ENCODE data around the gene RHOT2. TPM values are rescaled to one million over a fixed set of nuclear protein-coding genes. Genes with fewer than 3 reads are reported as not detected.

The RHOT2 gene
- total and polyA plus RNA-seq, 10 of the 15 experiments (the other 5 are each of a cell fraction or from before 2014, with no cell fraction given): 3.7 to 174 (median 69.8) TPM

DNA sequence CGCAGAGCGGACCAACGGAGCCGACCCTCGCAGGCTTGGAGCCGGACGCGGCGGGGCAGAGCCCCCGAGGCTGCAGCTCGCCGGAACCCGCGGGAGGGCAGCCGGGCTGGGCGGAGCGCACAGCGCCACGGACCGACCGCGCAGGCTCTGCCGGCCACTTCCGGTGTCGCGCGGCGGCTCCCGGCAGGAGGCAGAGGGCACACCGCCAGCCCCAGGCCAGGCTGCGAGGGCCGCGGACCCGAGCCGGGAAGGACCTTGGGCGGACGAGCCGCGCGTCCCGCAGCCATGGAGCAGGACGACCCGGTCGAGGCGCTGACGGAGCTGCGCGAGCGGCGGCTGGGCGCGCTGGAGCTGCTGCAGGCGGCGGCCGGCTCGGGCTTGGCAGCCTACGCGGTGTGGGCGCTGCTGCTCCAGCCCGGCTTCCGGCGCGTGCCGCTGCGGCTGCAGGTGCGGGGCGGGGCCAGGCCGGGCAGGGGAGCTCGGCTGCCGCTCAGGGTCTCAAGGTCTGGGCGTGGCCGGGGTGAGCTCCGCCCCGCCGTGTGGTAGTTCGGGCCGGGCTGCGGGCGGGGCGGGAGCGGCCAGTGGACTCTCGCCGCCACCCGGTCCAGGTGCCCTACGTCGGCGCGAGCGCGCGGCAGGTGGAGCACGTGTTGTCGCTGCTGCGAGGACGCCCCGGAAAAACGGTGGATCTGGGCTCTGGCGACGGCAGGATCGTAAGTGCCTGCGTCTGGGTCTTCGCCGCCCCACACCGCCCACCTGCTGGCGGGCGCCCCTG lies 53.2 kb downstream of the RHOT2 start, which contains the start of gene ANTKMT (continued):
- TF ChIP-seq, protein P1, sequence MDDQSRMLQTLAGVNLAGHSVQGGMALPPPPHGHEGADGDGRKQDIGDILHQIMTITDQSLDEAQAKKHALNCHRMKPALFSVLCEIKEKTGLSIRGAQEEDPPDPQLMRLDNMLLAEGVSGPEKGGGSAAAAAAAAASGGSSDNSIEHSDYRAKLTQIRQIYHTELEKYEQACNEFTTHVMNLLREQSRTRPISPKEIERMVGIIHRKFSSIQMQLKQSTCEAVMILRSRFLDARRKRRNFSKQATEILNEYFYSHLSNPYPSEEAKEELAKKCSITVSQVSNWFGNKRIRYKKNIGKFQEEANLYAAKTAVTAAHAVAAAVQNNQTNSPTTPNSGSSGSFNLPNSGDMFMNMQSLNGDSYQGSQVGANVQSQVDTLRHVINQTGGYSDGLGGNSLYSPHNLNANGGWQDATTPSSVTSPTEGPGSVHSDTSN (IDR thresholded peaks at IDR 0.05; ENCODE audit: insufficient replicate concordance, low read depth, low read length): peak; percentile 45
- no peak for TF ChIP-seq NFYA (IDR thresholded peaks at IDR 0.05; ENCODE audit: borderline replicate concordance, low read depth, low read length)
- no peak for TF ChIP-seq EGR1 (IDR thresholded peaks at IDR 0.05; ENCODE audit: borderline replicate concordance in 1 of 2, low read depth in 2 of 2, low read length in 2 of 2)
- no peak for TF ChIP-seq SMAD5 (IDR thresholded peaks at IDR 0.05; ENCODE audit: low read depth)
- no peak for TF ChIP-seq FOS (IDR thresholded peaks at IDR 0.05; ENCODE audit: borderline replicate concordance, extremely low read depth, insufficient read length)
- TF ChIP-seq CBX3 (IDR thresholded peaks at IDR 0.05; ENCODE audit: borderline replicate concordance, low read depth): no peak
- peak; percentile 77 for TF ChIP-seq BACH1 (IDR thresholded peaks at IDR 0.05; ENCODE audit: borderline replicate concordance)
- TF ChIP-seq BHLHE40 (IDR thresholded peaks at IDR 0.05; ENCODE audit: borderline replicate concordance in 1 of 2, low read depth in 2 of 2, low read length in 1 of 2): peak; percentile 94 to 99
- TF ChIP-seq BRCA1 (IDR thresholded peaks at IDR 0.05; ENCODE audit: low read depth, low read length): no peak
- peak; percentile 62; the same call in 1 of the 2 replicates for TF ChIP-seq TCF12 (IDR thresholded peaks at IDR 0.05; ENCODE audit: low read depth, low read length)
- no peak for TF ChIP-seq FOXM1 (IDR thresholded peaks at IDR 0.05; ENCODE audit: low read depth, low read length)
- TF ChIP-seq ZNF622 (IDR thresholded peaks at IDR 0.05): no peak
- TF ChIP-seq, protein P2, sequence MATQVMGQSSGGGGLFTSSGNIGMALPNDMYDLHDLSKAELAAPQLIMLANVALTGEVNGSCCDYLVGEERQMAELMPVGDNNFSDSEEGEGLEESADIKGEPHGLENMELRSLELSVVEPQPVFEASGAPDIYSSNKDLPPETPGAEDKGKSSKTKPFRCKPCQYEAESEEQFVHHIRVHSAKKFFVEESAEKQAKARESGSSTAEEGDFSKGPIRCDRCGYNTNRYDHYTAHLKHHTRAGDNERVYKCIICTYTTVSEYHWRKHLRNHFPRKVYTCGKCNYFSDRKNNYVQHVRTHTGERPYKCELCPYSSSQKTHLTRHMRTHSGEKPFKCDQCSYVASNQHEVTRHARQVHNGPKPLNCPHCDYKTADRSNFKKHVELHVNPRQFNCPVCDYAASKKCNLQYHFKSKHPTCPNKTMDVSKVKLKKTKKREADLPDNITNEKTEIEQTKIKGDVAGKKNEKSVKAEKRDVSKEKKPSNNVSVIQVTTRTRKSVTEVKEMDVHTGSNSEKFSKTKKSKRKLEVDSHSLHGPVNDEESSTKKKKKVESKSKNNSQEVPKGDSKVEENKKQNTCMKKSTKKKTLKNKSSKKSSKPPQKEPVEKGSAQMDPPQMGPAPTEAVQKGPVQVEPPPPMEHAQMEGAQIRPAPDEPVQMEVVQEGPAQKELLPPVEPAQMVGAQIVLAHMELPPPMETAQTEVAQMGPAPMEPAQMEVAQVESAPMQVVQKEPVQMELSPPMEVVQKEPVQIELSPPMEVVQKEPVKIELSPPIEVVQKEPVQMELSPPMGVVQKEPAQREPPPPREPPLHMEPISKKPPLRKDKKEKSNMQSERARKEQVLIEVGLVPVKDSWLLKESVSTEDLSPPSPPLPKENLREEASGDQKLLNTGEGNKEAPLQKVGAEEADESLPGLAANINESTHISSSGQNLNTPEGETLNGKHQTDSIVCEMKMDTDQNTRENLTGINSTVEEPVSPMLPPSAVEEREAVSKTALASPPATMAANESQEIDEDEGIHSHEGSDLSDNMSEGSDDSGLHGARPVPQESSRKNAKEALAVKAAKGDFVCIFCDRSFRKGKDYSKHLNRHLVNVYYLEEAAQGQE (IDR thresholded peaks at IDR 0.05; ENCODE audit: low read depth, low read length): no peak
- TF ChIP-seq, protein P3, sequence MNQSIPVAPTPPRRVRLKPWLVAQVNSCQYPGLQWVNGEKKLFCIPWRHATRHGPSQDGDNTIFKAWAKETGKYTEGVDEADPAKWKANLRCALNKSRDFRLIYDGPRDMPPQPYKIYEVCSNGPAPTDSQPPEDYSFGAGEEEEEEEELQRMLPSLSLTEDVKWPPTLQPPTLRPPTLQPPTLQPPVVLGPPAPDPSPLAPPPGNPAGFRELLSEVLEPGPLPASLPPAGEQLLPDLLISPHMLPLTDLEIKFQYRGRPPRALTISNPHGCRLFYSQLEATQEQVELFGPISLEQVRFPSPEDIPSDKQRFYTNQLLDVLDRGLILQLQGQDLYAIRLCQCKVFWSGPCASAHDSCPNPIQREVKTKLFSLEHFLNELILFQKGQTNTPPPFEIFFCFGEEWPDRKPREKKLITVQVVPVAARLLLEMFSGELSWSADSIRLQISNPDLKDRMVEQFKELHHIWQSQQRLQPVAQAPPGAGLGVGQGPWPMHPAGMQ (IDR thresholded peaks at IDR 0.05; ENCODE audit: borderline replicate concordance): no peak
- TF ChIP-seq CHD4 (IDR thresholded peaks at IDR 0.05): no peak
- TF ChIP-seq SIN3A (IDR thresholded peaks at IDR 0.05; ENCODE audit: low read depth, low read length): peak; percentile 81; the same call in 1 of the 2 replicates
- TF ChIP-seq SREBF2 (IDR thresholded peaks at IDR 0.05; ENCODE audit: low read length): no peak
- TF ChIP-seq RCOR1 (conservative IDR thresholded peaks at IDR 0.05; ENCODE audit: low read depth, low read length): 0 out of 2 replicates have a peak, but pooled peaks have one; percentile 47
- TF ChIP-seq, protein P4, sequence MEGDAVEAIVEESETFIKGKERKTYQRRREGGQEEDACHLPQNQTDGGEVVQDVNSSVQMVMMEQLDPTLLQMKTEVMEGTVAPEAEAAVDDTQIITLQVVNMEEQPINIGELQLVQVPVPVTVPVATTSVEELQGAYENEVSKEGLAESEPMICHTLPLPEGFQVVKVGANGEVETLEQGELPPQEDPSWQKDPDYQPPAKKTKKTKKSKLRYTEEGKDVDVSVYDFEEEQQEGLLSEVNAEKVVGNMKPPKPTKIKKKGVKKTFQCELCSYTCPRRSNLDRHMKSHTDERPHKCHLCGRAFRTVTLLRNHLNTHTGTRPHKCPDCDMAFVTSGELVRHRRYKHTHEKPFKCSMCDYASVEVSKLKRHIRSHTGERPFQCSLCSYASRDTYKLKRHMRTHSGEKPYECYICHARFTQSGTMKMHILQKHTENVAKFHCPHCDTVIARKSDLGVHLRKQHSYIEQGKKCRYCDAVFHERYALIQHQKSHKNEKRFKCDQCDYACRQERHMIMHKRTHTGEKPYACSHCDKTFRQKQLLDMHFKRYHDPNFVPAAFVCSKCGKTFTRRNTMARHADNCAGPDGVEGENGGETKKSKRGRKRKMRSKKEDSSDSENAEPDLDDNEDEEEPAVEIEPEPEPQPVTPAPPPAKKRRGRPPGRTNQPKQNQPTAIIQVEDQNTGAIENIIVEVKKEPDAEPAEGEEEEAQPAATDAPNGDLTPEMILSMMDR (IDR thresholded peaks at IDR 0.05 in 2 of 3, conservative IDR thresholded peaks at IDR 0.05 in 1 of 3; ENCODE audit: control insufficient read depth in 2 of 3, extremely low read depth in 1 of 3, insufficient read depth in 1 of 3, low read depth in 3 of 3, low read length in 3 of 3): no peak
- peak; percentile 32; the same call in 1 of the 2 replicates for TF ChIP-seq TAF1 (IDR thresholded peaks at IDR 0.05; ENCODE audit: borderline replicate concordance, low read depth, low read length)
- no peak for TF ChIP-seq MEF2A (IDR thresholded peaks at IDR 0.05; ENCODE audit: insufficient read depth, low read depth, low read length)

All from GM12878 (cell line).